MM.1S (cell line): Measurements from ENCODE around the gene ACSS3.

Source experiments
- DNase-seq: peaks from one replicate; pipeline ENCODE4 v3.0.0-alpha.2; 2015
- H2AFZ ChIP-seq: fragments of 300-600 bp; sonication (generic); 2 replicates; pipeline ENCODE4 v1.6.0; 2016; ENCODE audit warnings: antibody characterized with exemption, low read length
- H3F3A ChIP-seq: fragments of 300-600 bp; sonication (generic); 2 replicates; pipeline ENCODE4 v1.6.1; 2016; ENCODE audit warnings: mild to moderate bottlenecking, antibody characterized with exemption, low read length, moderate library complexity, mixed read lengths; ENCODE audit not compliant: insufficient read depth
- H3K27ac ChIP-seq: fragments of 300-600 bp; sonication (generic); 2 replicates; pipeline ENCODE4 v1.5.1; 2016; ENCODE audit warnings: mild to moderate bottlenecking, low read length
- H3K27me3 ChIP-seq: fragments of 300-600 bp; sonication (generic); replicated peaks from 2 replicates; pipeline ENCODE4 v1.6.0; 2016; ENCODE audit warnings: low read length; ENCODE audit not compliant: insufficient read depth
- H3K36me3 ChIP-seq: fragments of 300-600 bp; sonication (generic); replicated peaks from 2 replicates; pipeline ENCODE4 v1.6.1; 2016; ENCODE audit warnings: mild to moderate bottlenecking, low read length, mixed read lengths; ENCODE audit not compliant: insufficient read depth
- H3K4me1 ChIP-seq: fragments of 300-600 bp; sonication (generic); 2 replicates; pipeline ENCODE4 v1.6.1; 2016; ENCODE audit warnings: low read length, mixed read lengths
- H3K4me2 ChIP-seq: fragments of 300-600 bp; sonication (generic); 2 replicates; pipeline ENCODE4 v1.6.0; 2016; ENCODE audit warnings: low read depth, low read length
- H3K4me3 ChIP-seq: fragments of 300-600 bp; sonication (generic); 2 replicates; pipeline ENCODE4 v1.5.1; 2016; ENCODE audit warnings: low read length, mixed read lengths
- H3K79me2 ChIP-seq: fragments of 300-600 bp; sonication (generic); 2 replicates; pipeline ENCODE4 v1.6.1; 2016; ENCODE audit warnings: mixed run types, low read length, mixed read lengths
- H3K9ac ChIP-seq: fragments of 300-600 bp; sonication (generic); 2 replicates; pipeline ENCODE4 v1.6.1; 2016; ENCODE audit warnings: low read length, mixed read lengths
- H3K9me2 ChIP-seq: fragments of 300-600 bp; sonication (generic); replicated peaks from 2 replicates; pipeline ENCODE4 v1.6.1; 2016; ENCODE audit warnings: mild to moderate bottlenecking, low read length, mixed read lengths; ENCODE audit not compliant: insufficient read depth
- H3K9me3 ChIP-seq: fragments of 300-600 bp; sonication (generic); replicated peaks from 2 replicates; pipeline ENCODE4 v1.6.1; 2016; ENCODE audit warnings: mild to moderate bottlenecking, low read length, mixed read lengths; ENCODE audit not compliant: insufficient read depth
- H4K20me1 ChIP-seq: fragments of 300-600 bp; sonication (generic); 2 replicates; pipeline ENCODE4 v1.6.1; 2016; ENCODE audit warnings: mild to moderate bottlenecking, low read length, moderate library complexity, mixed read lengths; ENCODE audit not compliant: insufficient read depth
- EZH2 ChIP-seq: fragments of 300-600 bp; sonication (generic); optimal IDR thresholded peaks from 2 replicates; pipeline ENCODE3; 2017; ENCODE audit warnings: low read depth, mild to moderate bottlenecking, antibody characterized with exemption, low read length, mixed read lengths
- EZH2phosphoT487 ChIP-seq: fragments of 300-600 bp; sonication (generic); IDR thresholded peaks from 2 replicates; pipeline ENCODE4 v1.6.1; 2018; ENCODE audit warnings: antibody characterized with exemption, low read length
- TF ChIP-seq, protein P1 (sequence below): fragments of 300-600 bp; sonication (generic); IDR thresholded peaks from 2 replicates; pipeline ENCODE4 v1.5.1; 2016; ENCODE audit warnings: antibody characterized with exemption, low read length, mixed read lengths

ACSS3 gene

DNA sequence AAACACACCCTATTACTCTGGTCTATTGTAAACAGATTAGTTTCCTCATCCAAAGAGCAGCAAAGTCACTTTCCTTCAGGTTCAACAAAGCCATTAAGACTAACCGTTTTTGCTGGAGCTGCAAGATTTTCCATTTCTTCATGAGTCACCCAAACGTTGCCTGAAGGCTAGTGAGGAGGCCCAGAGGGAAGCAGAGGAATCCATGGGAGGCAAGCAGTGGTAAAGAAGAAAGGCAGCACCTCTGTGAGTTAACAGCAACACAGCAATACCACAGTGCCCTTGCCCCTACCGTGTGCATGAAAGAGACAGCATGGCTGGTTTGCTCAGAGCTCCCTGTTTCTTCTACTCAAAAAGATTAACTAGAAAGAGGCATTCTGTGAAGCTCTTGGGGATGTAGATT is 206.3 kb downstream of the ACSS3 start:
- no peak overlapping the region for H3K27ac ChIP-seq
- H3K27me3 ChIP-seq, result no peaks in the 10 kb centered on the region
- H3K9me3 ChIP-seq, result no peaks in the 10 kb centered on the region
- no peak overlapping the region for H3K4me3 ChIP-seq
- no peak overlapping the region for H3K4me2 ChIP-seq
- H3K4me1 ChIP-seq, result no peaks in the 10 kb centered on the region
- DNase-seq, result no peak
- H3K9me2 ChIP-seq, result no peaks in the 10 kb centered on the region
- H3K9ac ChIP-seq, result no peak overlapping the region
- no peaks in the 10 kb centered on the region for H3K79me2 ChIP-seq
- H3F3A ChIP-seq, result no peaks in the 10 kb centered on the region
- TF ChIP-seq EZH2phosphoT487 (no peak), EZH2 (no peak)
- TF ChIP-seq, protein P1, sequence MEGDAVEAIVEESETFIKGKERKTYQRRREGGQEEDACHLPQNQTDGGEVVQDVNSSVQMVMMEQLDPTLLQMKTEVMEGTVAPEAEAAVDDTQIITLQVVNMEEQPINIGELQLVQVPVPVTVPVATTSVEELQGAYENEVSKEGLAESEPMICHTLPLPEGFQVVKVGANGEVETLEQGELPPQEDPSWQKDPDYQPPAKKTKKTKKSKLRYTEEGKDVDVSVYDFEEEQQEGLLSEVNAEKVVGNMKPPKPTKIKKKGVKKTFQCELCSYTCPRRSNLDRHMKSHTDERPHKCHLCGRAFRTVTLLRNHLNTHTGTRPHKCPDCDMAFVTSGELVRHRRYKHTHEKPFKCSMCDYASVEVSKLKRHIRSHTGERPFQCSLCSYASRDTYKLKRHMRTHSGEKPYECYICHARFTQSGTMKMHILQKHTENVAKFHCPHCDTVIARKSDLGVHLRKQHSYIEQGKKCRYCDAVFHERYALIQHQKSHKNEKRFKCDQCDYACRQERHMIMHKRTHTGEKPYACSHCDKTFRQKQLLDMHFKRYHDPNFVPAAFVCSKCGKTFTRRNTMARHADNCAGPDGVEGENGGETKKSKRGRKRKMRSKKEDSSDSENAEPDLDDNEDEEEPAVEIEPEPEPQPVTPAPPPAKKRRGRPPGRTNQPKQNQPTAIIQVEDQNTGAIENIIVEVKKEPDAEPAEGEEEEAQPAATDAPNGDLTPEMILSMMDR, result no peak
- H2AFZ ChIP-seq, result no peak overlapping the region
- H4K20me1 ChIP-seq, result no peaks in the 10 kb centered on the region
- H3K36me3 ChIP-seq, result no peaks in the 10 kb centered on the region

DNA sequence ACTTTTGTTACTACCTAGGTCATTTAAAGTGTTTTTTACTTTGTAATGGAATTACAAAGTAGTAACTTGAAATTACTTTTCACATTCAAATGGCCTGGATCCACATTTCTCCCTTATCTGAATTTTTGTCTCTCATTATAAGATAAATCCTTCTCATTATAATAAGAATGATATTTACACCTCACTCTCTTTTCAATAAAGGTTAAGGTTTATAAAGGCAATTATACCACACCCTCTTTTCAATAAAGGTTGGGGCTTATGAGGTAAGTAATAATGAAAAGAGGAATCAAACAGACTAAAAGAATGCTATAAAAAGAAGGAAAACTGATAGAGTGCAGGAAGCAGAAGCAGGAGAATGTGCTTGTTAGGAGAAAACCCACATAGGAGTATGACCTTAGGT is 210.8 kb downstream of the ACSS3 start:
- no peaks in the 10 kb centered on the region for H3K79me2 ChIP-seq
- no peaks in the 10 kb centered on the region for H3K9me3 ChIP-seq
- H3K4me3 ChIP-seq, result no peak overlapping the region
- H3K9ac ChIP-seq, result no peak overlapping the region
- no peak overlapping the region for H3K27ac ChIP-seq
- DNase-seq, result no peak
- H2AFZ ChIP-seq, result no peak overlapping the region
- no peaks in the 10 kb centered on the region for H3K36me3 ChIP-seq
- H3K9me2 ChIP-seq, result no peaks in the 10 kb centered on the region
- no peaks in the 10 kb centered on the region for H3K27me3 ChIP-seq
- H4K20me1 ChIP-seq, result no peaks in the 10 kb centered on the region
- TF ChIP-seq EZH2 (no peak), EZH2phosphoT487 (no peak)
- TF ChIP-seq, protein P1, result no peak
- no peak overlapping the region for H3K4me2 ChIP-seq
- H3F3A ChIP-seq, result no peaks in the 10 kb centered on the region
- no peaks in the 10 kb centered on the region for H3K4me1 ChIP-seq

DNA sequence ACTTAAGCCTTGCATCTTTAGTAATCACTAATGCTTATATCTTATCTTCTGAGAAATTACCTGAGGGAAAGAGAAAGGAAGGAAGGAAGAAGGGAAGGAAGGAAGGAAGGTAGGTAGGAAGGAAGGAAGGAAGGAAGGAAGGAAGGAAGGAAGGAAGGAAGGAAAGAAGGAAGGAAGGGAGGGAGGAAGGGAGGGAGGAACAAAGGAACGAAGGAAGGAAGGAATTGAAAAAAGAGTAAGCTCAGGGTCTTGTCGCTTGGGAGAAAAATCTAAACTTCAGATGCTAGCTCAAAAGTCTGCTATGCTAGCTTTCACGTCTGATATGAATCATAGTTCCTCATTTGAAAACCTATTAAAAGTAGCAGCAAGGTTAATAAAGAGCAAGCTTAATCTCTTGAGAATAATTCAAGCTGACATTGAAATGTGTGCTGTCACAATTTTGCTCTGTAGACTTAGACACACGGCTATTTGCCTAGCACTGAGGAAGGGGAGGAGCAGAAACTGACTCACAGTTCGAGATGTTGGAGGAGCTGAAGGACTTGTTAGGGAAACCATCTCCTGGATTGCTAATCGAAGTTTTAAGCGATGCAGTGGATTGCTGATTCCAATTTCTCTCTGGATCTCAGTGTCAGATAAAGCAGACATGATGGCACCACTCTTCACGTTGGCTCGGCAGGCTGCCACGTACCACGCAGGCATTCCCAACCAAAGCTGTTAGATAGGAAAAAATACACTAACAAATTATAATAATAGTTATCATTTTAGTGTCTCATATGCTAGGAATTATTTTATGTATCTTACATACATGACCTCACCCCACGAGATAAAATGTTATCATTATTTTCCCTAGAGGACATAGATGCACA is 216.7 kb downstream of the ACSS3 start:
- TF ChIP-seq, protein P1, result no peak
- TF ChIP-seq EZH2 (no peak), EZH2phosphoT487 (no peak)
- H3K4me3 ChIP-seq, result no peak overlapping the region
- H3F3A ChIP-seq, result no peaks in the 10 kb centered on the region
- H4K20me1 ChIP-seq, result no peaks in the 10 kb centered on the region
- H2AFZ ChIP-seq, result no peak overlapping the region
- H3K4me1 ChIP-seq, result no peaks in the 10 kb centered on the region
- no peak overlapping the region for H3K27ac ChIP-seq
- no peaks in the 10 kb centered on the region for H3K9me3 ChIP-seq
- DNase-seq, result no peak
- H3K4me2 ChIP-seq, result no peak overlapping the region
- H3K9ac ChIP-seq, result no peak overlapping the region
- H3K79me2 ChIP-seq, result no peaks in the 10 kb centered on the region
- H3K36me3 ChIP-seq, result no peaks in the 10 kb centered on the region
- no peaks in the 10 kb centered on the region for H3K9me2 ChIP-seq
- H3K27me3 ChIP-seq, result no peaks in the 10 kb centered on the region
